Fibroblast of skin of abdomen (primary cell): Measurements from ENCODE around the gene UACA. TPM values are rescaled to one million over a fixed set of nuclear protein-coding genes. Genes with fewer than 3 reads are reported as not detected.
A peak's percentile ranks its signal among the peaks of the same experiment; 100 is the strongest.
"Not testable (repeated sequence)": the region's sequence is repeated elsewhere in the genome, so short reads cannot be mapped to it uniquely, and the experiment has no call there.

Experiments used
- DNase-seq: peaks from one replicate; pipeline ENCODE4 v3.0.0-alpha.2; 2013
- polyA plus RNA-seq, 2 experiments: library from polyadenylated mRNA; unstranded; fragments of 120-200 nt; gene quantifications; one replicate each; pipeline ENCODE4 v1.2.1, GENCODE V29; 2013; ENCODE audit not compliant: insufficient read length in 2 of 2

The UACA gene
- 42.2 TPM for polyA plus RNA-seq (2013, experiment 1 of 2; ENCODE audit: insufficient read length)
- polyA plus RNA-seq (2013, experiment 2 of 2; ENCODE audit: insufficient read length), result 42.1 TPM

- peak; percentile 96 for DNase-seq
These were observed at the start of gene UACA for GRCh38 chr15:70763120-70763949. Gene UACA, minus strand, starts transcription at chr15:70763558. Its CDS starts 151 bp downstream, at chr15:70763407.

GRCh38 chr15:70812827-70813364 is 49.5 kb upstream of the UACA start:
- no peak for DNase-seq

- DNase-seq, result no peak
These were observed 47.7 kb upstream of the UACA start for GRCh38 chr15:70810916-70811578.

GRCh38 chr15:70806992-70807712 is 43.8 kb upstream of the UACA start:
- DNase-seq, result no peak

- not testable (repeated sequence) for DNase-seq
These were observed 41.0 kb upstream of the UACA start for GRCh38 chr15:70804388-70804787.

GRCh38 chr15:70802629-70803028 is 39.3 kb upstream of the UACA start:
- peak; percentile 76 for DNase-seq

- no peak for DNase-seq
These were observed 37.8 kb upstream of the UACA start for GRCh38 chr15:70801109-70801508.

- DNase-seq, result peak; percentile 94
These were observed 36.5 kb upstream of the UACA start for GRCh38 chr15:70799667-70800450.

- no peak for DNase-seq
These were observed 34.1 kb upstream of the UACA start for GRCh38 chr15:70797464-70797863.

GRCh38 chr15:70796516-70797310 is 33.4 kb upstream of the UACA start:
- no peak for DNase-seq

GRCh38 chr15:70795311-70795665 is 31.9 kb upstream of the UACA start:
- DNase-seq, result peak; percentile 96

GRCh38 chr15:70794596-70795310 is 31.4 kb upstream of the UACA start:
- DNase-seq, result no peak

GRCh38 chr15:70793694-70794093 is 30.3 kb upstream of the UACA start:
- DNase-seq, result no peak

- DNase-seq, result peak; percentile 77
These were observed 28.8 kb upstream of the UACA start for GRCh38 chr15:70792171-70792573.

- DNase-seq, result no peak
These were observed 27.9 kb upstream of the UACA start for GRCh38 chr15:70791259-70791658.

- peak; percentile 32 for DNase-seq
These were observed 25.9 kb upstream of the UACA start for GRCh38 chr15:70789213-70789612.

- DNase-seq, result peak; percentile 62
These were observed 25.0 kb upstream of the UACA start for GRCh38 chr15:70788114-70789049.

- no peak for DNase-seq
These were observed 23.6 kb upstream of the UACA start for GRCh38 chr15:70786996-70787395.

GRCh38 chr15:70783610-70784022 is 20.3 kb upstream of the UACA start:
- DNase-seq, result peak; percentile 69
